Neural cell (in vitro differentiated cells): Measurements from ENCODE around the gene ACYP2.

Source experiments
- CTCF ChIP-seq: fragments of 450-650 bp; IDR thresholded peaks from 2 replicates; pipeline ENCODE4 v1.5.1; 2014; ENCODE audit warnings: antibody characterized with exemption, mild to moderate bottlenecking, moderate library complexity; ENCODE audit not compliant: poor library complexity, severe bottlenecking
- EP300 ChIP-seq: fragments of 450-650 bp; conservative IDR thresholded peaks from 2 replicates; pipeline ENCODE4 v1.6.1; 2014; ENCODE audit warnings: antibody characterized with exemption, mild to moderate bottlenecking, moderate library complexity; ENCODE audit not compliant: poor library complexity, severe bottlenecking

- TF ChIP-seq CTCF (no peak), EP300 (no peak)
These were observed 159.4 kb downstream of the ACYP2 start for GRCh38 chr2:54274781-54275242.
